Measurements from ENCODE around the gene RFX3. TPM values are rescaled to one million over a fixed set of nuclear protein-coding genes. Genes with fewer than 3 reads are reported as not detected.

The RFX3 gene
- total RNA-seq, 2 donors from 2014 or later: 10.9 to 15.5 TPM

GRCh38 chr9:3495855-3496254 is 29.9 kb downstream of the RFX3 start:
- no peak overlapping the region for H3K27ac ChIP-seq
- no peaks in the 10 kb centered on the region for H3K4me1 ChIP-seq (replicated peaks)
- H3K9me3 ChIP-seq: no peaks in the 10 kb centered on the region
- H3K4me3 ChIP-seq: no peak overlapping the region
- intact Hi-C loops (cut with DNase I): no loop called here
- H3K27me3 ChIP-seq (replicated peaks; ENCODE audit: insufficient read depth): no peaks in the 10 kb centered on the region
- no peak for DNase-seq (ENCODE audit: low spot score)
- H3K36me3 ChIP-seq: no peaks in the 10 kb centered on the region
- TF ChIP-seq CTCF (IDR thresholded peaks at IDR 0.05): no peak
- no peak for TF ChIP-seq POLR2AphosphoS5 (IDR thresholded peaks at IDR 0.05)
- TF ChIP-seq POLR2A (IDR thresholded peaks at IDR 0.05): no peak
- WGBS: 26% methylated on average over 3 of the region's 3 CpGs

- Histone ChIP-seq H3K4me3 (no peak overlapping the region), H3K27ac (no peak overlapping the region), H3K4me1 (replicated peaks) (no peaks in the 10 kb centered on the region), H3K27me3 (replicated peaks; ENCODE audit: insufficient read depth) (no peaks in the 10 kb centered on the region), H3K9me3 (no peaks in the 10 kb centered on the region), H3K36me3 (no peaks in the 10 kb centered on the region)
- intact Hi-C loops (cut with DNase I): no loop called here
- WGBS: 96% methylated on average over 4 of the region's 4 CpGs
- no peak for DNase-seq (ENCODE audit: low spot score)
- TF ChIP-seq POLR2AphosphoS5 (IDR thresholded peaks at IDR 0.05) (no peak), POLR2A (IDR thresholded peaks at IDR 0.05) (no peak), CTCF (IDR thresholded peaks at IDR 0.05) (no peak)
These were observed 33.6 kb downstream of the RFX3 start for GRCh38 chr9:3492214-3492613.

- H3K27me3 ChIP-seq (replicated peaks; ENCODE audit: insufficient read depth): no peaks in the 10 kb centered on the region
- TF ChIP-seq POLR2AphosphoS5 (IDR thresholded peaks at IDR 0.05) (no peak), CTCF (IDR thresholded peaks at IDR 0.05) (no peak), POLR2A (IDR thresholded peaks at IDR 0.05) (no peak)
- H3K9me3 ChIP-seq: no peaks in the 10 kb centered on the region
- intact Hi-C loops (cut with DNase I): no loop called here
- H3K4me3 ChIP-seq: no peak overlapping the region
- DNase-seq (ENCODE audit: low spot score): no peak
- no peaks in the 10 kb centered on the region for H3K4me1 ChIP-seq (replicated peaks)
- H3K27ac ChIP-seq: no peak overlapping the region
- H3K36me3 ChIP-seq: no peaks in the 10 kb centered on the region
These were observed 34.4 kb downstream of the RFX3 start for GRCh38 chr9:3491450-3491849.

- TF ChIP-seq POLR2A (IDR thresholded peaks at IDR 0.05) (no peak), CTCF (IDR thresholded peaks at IDR 0.05) (no peak), POLR2AphosphoS5 (IDR thresholded peaks at IDR 0.05) (no peak)
- WGBS: 52% methylated on average over 4 of the region's 4 CpGs
- DNase-seq (ENCODE audit: low spot score): no peak
- Histone ChIP-seq H3K4me3 (no peak overlapping the region), H3K36me3 (no peaks in the 10 kb centered on the region), H3K27ac (no peak overlapping the region), H3K9me3 (no peaks in the 10 kb centered on the region), H3K27me3 (replicated peaks; ENCODE audit: insufficient read depth) (no peaks in the 10 kb centered on the region), H3K4me1 (replicated peaks) (no peaks in the 10 kb centered on the region)
- intact Hi-C loops (cut with DNase I): no loop called here
These were observed 34.8 kb downstream of the RFX3 start for GRCh38 chr9:3490957-3491356.

GRCh38 chr9:3482578-3482977 is 43.2 kb downstream of the RFX3 start:
- 92% methylated on average over 2 of the region's 2 CpGs for WGBS
- no peaks in the 10 kb centered on the region for H3K36me3 ChIP-seq
- TF ChIP-seq CTCF (IDR thresholded peaks at IDR 0.05) (no peak), POLR2AphosphoS5 (IDR thresholded peaks at IDR 0.05) (no peak), POLR2A (IDR thresholded peaks at IDR 0.05) (no peak)

More at GRCh38 chr9:3482578-3482977, 43.2 kb downstream of the RFX3 start:
- intact Hi-C loops (cut with DNase I): no loop called here
- H3K4me1 ChIP-seq (replicated peaks): no peaks in the 10 kb centered on the region
- no peak for DNase-seq (ENCODE audit: low spot score)
- H3K4me3 ChIP-seq: no peak overlapping the region
- H3K27ac ChIP-seq: no peak overlapping the region
- no peaks in the 10 kb centered on the region for H3K27me3 ChIP-seq (replicated peaks; ENCODE audit: insufficient read depth)
- H3K9me3 ChIP-seq: no peaks in the 10 kb centered on the region
